ENCODE data around the gene FILIP1L.

FILIP1L gene

GRCh38 chr3:99951701-99952100, 162.6 kb downstream of the FILIP1L start:
- DNase-seq (ENCODE audit: low read depth), result no peak

GRCh38 chr3:99950921-99951320, 163.4 kb downstream of the FILIP1L start:
- no peak for DNase-seq (ENCODE audit: low read depth)

DNA sequence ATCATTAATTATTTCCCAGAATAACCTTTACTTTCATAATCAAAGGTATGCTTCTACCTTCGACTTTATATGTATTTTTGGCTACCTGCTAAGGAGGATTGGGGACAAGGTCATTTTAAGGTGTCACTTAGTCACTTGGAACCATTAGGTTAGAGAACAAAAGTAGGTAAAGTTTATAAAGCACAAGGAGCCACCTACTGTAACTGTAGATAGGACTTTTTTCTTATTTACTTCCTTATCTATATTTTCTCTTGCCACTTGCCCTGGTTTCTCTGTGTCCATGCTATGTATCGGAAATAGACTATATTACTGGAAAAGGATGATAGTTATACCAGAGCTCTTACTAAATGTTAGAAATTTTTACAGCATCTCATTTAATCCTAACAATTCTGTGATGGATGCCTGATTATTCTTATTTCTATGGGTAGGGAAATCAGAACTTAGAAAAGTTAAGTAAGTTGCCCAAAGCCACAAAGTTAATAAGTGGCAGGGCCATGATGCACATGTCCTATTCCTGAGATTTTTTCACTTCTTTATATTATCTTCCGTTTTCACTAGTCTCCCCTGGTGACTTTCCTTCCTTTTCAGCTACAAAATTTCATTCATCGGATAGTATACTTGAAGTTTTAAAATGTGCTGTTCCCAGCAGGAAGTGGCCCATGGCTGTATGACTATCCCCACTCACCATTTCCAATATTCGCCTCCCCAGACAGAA, 164.2 kb downstream of the FILIP1L start:
- DNase-seq (ENCODE audit: low read depth), result no peak

DNA sequence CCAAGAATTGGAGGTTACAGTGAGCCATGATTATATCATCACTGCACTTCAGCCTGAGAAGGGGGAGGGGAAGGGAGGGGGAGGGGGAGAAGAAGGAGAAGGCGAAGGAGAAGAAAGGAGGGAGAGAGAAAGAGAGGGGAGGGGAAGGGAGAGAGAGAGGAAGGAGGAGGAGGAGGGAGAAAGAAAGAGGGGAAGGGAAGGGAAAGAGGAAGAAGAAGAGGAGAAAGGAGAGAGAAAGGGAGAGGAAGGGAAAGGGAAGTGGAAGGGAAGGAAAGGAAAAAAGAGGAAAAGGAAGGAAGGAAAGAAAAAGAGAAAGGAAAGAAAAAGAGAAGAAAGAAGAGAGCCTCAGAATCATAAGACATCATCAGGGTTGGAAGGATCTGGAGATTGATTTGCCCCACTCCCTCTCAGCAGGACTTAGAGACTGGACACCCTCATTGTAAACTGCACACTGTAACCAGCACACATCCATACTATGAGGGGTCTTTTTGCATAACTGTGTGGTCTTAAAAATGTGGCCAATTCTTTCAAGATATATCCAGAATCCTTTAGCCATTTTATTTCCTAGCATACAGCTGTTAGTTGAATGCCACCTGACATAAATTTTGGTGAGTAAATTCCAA, 165.7 kb downstream of the FILIP1L start:
- DNase-seq (ENCODE audit: low read depth), result no peak

DNA sequence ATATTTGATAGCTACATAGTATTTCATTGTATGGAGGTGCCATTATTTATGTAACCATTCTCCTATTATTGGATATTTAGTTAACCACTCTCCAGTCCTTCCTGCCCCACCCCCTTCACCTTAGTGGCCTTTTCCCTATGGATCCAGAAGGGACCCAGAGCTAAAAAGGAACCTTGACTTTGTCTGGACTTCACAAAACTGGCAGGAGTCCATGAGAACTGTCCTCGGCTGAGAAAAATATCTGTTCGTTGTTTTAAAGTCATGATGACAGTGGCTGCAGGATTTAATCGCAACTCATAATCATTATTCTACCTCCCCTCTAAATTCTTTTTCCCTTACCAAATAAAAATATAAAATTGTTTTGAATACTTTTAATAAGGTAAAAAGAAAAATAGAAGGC, 166.9 kb downstream of the FILIP1L start:
- no peak for DNase-seq (ENCODE audit: low read depth)

DNA sequence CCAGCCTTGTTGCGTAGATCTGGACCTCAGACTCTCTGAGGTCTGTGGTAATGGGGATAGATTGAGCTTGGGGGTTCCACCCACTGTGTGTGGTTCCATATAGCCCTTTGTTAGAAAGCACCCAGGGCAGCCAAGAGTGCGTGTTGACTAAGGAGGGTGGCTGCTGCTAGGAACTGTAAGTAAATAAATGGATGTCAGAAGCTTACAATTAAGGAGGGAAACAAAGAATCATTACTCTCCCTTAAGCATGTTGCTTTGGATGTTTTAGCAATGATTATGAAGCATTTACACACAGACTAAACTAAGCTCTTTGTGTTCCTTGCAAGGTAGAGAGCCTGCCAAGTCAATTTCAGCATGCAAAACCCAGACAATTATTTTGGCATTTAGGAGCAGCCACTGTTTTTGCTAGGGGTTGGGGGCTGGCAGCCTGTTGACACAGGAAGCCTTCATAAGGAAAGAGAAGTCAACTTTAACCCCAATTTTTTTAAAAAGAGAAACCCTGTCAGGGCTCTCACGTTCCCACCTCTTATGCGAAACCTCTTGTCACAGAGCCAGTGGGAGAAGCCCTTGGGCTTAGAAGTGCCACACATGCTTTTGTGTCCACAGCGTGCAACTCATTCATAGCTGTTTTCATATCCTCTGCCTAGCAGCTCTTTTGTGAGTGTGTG, 168.8 kb downstream of the FILIP1L start:
- no peak for DNase-seq (ENCODE audit: low read depth)

DNA sequence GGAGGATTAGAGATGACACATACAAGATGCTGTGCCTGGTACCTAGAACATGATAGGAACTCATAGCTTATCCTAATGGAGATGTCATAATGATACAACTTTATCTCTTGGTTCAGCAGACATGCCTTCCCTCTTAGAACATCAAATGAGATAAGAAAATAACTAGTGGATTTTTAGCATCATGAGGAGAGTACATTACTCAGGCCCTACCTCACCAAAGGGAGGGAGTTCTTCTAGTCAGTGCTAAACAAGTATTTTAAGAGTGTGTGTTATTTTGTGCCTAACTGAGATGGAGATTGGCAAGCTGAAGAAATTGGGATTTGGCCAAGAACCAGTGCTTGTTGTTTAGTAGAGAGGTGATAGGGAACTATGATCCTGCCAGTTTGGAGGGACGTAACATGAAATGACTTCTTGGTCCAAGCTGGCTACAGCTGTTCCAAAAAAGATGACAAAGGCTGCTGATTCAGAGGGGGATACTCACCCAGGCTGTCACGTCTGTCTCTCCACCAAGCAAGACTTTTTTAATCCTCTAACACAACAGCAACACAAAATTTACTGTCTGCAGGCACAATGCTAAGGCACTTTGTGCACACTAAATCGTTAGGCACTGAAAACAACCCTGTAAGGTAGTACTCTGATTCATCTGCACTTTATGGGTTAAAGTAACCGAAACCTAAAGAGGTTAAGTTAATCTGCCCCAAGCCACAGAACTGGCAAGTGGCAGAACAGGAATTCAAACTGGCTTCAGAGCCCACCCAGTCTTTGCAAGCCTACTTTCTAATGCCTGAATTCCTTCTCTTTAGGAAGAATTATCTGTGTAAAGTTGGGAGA, 170.2 kb downstream of the FILIP1L start:
- DNase-seq (ENCODE audit: low read depth), result no peak

DNA sequence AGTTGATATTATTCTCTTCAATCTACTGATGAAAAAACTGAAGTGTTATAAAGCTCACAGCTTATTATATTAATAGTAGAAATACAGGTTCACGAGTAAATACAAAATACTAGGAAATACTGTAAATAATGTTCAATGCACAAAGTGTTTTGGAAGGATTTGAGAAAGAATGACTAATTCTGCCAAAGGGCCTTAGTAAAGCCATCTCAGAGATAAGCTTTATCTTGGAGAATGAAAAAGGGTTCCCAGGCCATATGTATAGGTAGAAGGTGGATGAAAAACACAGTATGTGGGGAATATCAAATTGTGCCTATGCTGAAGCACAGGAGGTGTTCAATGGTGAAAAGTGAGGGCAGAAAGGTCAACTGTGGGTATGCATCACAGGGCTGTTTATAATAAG, 173.1 kb downstream of the FILIP1L start:
- no peak for DNase-seq (ENCODE audit: low read depth)

DNA sequence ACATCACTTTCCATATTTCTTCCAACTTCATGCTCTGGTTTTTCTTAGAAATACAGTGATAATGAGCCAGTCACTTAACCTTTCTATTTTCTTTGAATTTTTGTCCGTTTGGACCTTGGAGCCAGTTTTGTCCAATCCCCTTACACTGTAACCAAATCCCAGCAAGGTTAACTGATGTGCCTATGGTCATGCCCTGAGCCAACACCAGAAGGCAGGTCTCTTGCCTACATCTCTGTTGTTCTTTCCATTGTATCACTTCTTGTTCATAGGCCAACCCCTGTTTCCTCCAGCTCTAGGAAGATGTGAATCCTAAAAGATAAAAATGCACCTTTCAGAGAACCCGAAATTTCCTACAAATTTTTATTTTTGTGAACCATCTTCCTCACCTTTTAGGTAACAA, 174.0 kb downstream of the FILIP1L start:
- DNase-seq (ENCODE audit: low read depth), result no peak

GRCh38 chr3:99939876-99940275, 174.4 kb downstream of the FILIP1L start:
- DNase-seq (ENCODE audit: low read depth), result no peak

DNA sequence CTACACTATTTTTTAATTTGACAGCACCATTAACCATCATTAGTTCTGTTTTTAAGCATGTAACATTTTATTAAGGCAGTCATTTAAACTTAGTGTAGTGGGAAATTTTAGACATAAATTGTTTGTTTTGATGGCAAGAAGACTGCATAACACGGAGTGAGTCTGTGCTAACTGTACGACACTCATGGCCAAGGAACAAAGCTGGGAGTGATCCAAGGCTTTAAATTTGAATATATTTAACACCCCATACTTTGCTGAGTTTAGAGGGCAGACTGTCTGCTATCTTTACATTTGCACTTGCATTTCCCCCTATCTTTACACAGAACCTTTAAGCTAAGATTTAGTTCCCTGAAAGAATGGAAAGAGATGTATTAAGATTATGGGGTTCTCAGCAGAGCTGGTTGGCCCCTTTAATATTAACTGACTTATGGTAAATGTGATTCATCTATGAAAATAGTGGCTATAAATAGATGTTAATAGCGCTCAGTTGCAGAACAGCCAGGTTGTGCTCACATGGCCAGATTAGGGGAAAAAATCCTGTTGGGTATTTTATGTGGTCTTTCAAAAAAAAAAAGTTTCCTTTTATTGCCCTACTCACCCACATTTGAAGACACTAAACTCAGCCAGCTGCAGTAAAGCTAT, 175.9 kb downstream of the FILIP1L start:
- DNase-seq (ENCODE audit: low read depth), result no peak

DNA sequence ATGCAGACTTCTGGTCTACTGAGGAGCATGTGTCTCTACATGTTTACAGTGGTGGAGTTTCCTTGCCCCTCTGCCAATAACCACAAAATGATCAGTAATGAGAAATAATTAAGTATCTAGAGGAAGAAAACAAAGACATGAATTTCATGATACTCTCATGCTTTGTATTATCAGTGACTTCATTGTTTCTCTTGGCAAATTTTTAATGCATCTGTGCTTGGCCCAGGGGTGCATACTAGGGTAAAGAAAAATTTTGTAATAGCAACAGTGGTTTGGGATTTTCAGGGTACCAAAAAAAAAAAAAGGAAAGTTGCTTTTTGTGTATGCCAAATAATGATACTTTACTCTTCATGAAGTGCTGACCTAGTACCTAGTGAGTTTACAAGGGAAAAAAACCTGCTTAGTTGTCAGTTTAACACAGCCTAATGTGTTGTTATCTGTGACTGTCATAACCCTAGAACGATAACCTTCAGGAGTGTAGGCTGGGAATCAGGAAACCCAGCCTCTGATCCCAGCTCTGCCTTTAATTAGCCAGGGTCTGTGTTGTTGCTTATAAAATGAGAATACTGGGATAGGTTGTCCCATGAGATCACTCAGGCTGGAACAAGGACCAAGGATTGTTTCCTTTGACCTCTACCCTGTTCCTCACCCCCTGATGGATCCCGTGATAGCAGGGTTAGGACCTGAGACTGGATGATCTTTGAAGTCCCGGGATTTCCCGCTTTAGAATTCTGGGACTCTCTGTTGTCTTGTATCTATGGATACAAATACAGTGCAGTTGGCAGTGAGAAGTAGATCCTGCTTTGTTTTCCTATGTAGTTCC, 179.1 kb downstream of the FILIP1L start:
- DNase-seq (ENCODE audit: low read depth), result no peak

- DNase-seq (ENCODE audit: low read depth), result no peak
These were observed 180.1 kb downstream of the FILIP1L start for GRCh38 chr3:99933971-99934750.

DNA sequence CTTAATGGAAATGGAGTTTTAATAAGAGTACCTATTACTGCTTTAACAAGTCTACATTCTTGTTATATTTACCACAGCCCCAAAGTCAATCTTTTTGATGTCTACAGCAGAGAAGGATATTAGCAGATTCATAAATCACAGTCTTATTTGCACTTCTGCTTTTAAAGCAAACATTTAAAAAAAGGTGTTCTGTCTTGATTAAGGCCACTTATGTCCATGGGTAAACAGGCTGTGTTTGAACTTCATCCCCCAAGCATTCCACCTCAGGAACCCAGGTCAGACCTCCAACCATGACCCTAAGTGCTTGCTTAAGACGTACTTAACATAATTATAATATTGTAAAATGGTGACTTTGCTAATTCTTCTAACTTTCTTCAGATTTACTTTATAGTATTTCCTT, 183.2 kb downstream of the FILIP1L start:
- DNase-seq (ENCODE audit: low read depth), result no peak

- no peak for DNase-seq (ENCODE audit: low read depth)
These were observed 184.6 kb downstream of the FILIP1L start for GRCh38 chr3:99929745-99930139.

DNA sequence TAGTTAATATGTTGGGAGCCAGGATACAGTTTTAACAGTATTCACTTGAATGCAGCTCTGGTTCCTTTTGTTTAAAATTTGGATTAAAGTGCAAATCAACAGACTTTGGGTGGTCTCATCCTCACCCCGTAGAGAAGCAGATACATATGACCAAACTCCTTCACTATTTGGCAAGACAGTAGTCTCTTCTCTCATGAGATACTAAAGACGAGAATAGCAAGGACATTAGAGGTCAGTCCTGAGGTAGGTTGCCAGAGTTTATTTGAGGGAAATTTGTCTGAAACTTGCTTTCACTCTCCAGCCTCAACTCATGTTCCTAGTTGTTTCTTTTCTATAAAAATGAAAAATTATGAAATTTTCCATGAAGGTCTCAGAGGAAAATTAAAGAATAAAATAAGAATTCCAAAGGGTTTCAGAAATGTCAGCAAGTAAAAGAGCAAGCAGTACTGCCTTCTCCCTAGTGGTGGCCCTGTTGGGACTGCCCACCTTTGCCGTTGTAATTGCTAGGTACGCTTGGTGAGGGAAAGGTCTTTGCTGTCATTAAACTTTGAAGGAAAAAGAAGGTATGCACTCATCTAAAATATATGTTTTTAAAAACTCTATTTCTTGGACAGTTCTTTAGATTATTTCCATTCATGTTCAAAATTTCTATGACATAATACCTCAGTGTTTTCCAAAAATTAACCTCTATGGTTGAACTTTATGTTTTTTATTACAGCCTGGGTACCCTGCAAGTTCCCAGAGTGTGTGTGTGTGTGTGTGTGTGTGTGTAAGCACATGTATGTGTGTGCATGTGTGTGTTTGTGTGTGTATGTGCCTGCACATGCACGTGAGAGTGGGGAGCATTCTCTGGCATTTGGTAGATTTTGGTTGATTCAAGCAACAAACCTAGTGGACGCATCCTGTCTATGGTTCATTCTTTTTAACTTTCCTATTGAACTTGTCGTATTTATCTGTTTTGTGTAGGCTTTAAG, 185.2 kb downstream of the FILIP1L start:
- DNase-seq (ENCODE audit: low read depth), result no peak

- DNase-seq (ENCODE audit: low read depth), result no peak
These were observed 186.4 kb downstream of the FILIP1L start for GRCh38 chr3:99927671-99928457.

- no peak for DNase-seq (ENCODE audit: low read depth)
These were observed 188.6 kb downstream of the FILIP1L start for GRCh38 chr3:99925584-99926230.

Data from HS-27A (cell line).